Dermis blood vessel endothelial cell (primary cell): ENCODE results near the gene ERMARD. TPM values are rescaled to one million over a fixed set of nuclear protein-coding genes. Genes with fewer than 3 reads are reported as not detected.
A peak's percentile ranks its signal among the peaks of the same experiment; 100 is the strongest.

Experiments used
- DNase-seq: peaks from one replicate; pipeline ENCODE4 v3.0.0; 2010
- total RNA-seq: library from RNA; depleted of rRNA; stranded (reverse); fragments of >200 nt; gene quantifications from 2 replicates; pipeline ENCODE4 v1.2.3, GENCODE V29; 2014

Gene ERMARD
- total RNA-seq, 1 donor from 2014 or later: 18.2 TPM

- no peak for DNase-seq
These were observed 32.8 kb downstream of the ERMARD start for GRCh38 chr6:169783971-169784820.

GRCh38 chr6:169784821-169785340 is 33.5 kb downstream of the ERMARD start:
- DNase-seq: no peak

GRCh38 chr6:169785566-169785965 is 34.1 kb downstream of the ERMARD start:
- DNase-seq: no peak

GRCh38 chr6:169786349-169786748 is 34.9 kb downstream of the ERMARD start:
- no peak for DNase-seq

- DNase-seq: no peak
These were observed 36.4 kb downstream of the ERMARD start for GRCh38 chr6:169787797-169788196.

GRCh38 chr6:169788809-169789145 is 37.4 kb downstream of the ERMARD start:
- DNase-seq: no peak

GRCh38 chr6:169789146-169789943 is 37.9 kb downstream of the ERMARD start:
- DNase-seq: no peak

- peak; percentile 77 for DNase-seq
These were observed 38.8 kb downstream of the ERMARD start for GRCh38 chr6:169789944-169790927.

- DNase-seq: no peak
These were observed 40.3 kb downstream of the ERMARD start for GRCh38 chr6:169791721-169792131.

- DNase-seq: no peak
These were observed 41.0 kb downstream of the ERMARD start for GRCh38 chr6:169792306-169793015.

GRCh38 chr6:169793408-169793807 is 42.0 kb downstream of the ERMARD start:
- no peak for DNase-seq

- DNase-seq: no peak
These were observed 43.1 kb downstream of the ERMARD start for GRCh38 chr6:169794317-169795055.

- DNase-seq: no peak
These were observed 43.8 kb downstream of the ERMARD start for GRCh38 chr6:169795196-169795595.

- no peak for DNase-seq
These were observed 47.5 kb downstream of the ERMARD start for GRCh38 chr6:169798764-169799473.

GRCh38 chr6:169799474-169799926 is 48.1 kb downstream of the ERMARD start:
- no peak for DNase-seq

- no peak for DNase-seq
These were observed 48.8 kb downstream of the ERMARD start for GRCh38 chr6:169800116-169800667.

GRCh38 chr6:169800668-169801395 is 49.4 kb downstream of the ERMARD start:
- no peak for DNase-seq

- DNase-seq: no peak
These were observed 50.2 kb downstream of the ERMARD start for GRCh38 chr6:169801396-169802160.
